DND-41 (cell line): ENCODE data around the gene GRIA1.

Experiments used
- ATAC-seq: fragments of 200-7000 bp; cut with Tn5 transposase; 3 replicates; pipeline ENCODE4 v1.9.1; 2021; ENCODE audit warnings: low read depth; ENCODE audit not compliant: insufficient read depth
- DNase-seq: peaks from one replicate; pipeline ENCODE4 v3.0.0-alpha.2; 2020
- H2AFZ ChIP-seq: 2 replicates; pipeline ENCODE4 v1.6.0; 2012; ENCODE audit warnings: low read depth, low read length
- H3K27ac ChIP-seq: 2 replicates; pipeline ENCODE4 v1.5.1; 2012; ENCODE audit warnings: low read length, inconsistent platforms
- H3K27me3 ChIP-seq: fragments of 200-600 bp; sonication (generic); 2 replicates; pipeline ENCODE4 v1.6.0; 2012; ENCODE audit warnings: low read length, mild to moderate bottlenecking, inconsistent platforms; ENCODE audit not compliant: insufficient read depth, poor library complexity
- H3K36me3 ChIP-seq: 2 replicates; pipeline ENCODE4 v1.5.1; 2012; ENCODE audit warnings: low read length, inconsistent platforms; ENCODE audit not compliant: insufficient read depth
- H3K4me1 ChIP-seq: 2 replicates; pipeline ENCODE4 v1.5.1; 2012; ENCODE audit warnings: mild to moderate bottlenecking, low read length; ENCODE audit not compliant: insufficient read depth
- H3K4me2 ChIP-seq: 2 replicates; pipeline ENCODE4 v1.6.0; 2012; ENCODE audit warnings: mild to moderate bottlenecking, moderate library complexity, low read length, inconsistent platforms; ENCODE audit not compliant: insufficient read depth
- H3K4me3 ChIP-seq, 2 experiments: fragments of 200-600 bp in 1 of 2; shearing (Covaris generic) in 1 of 2; 2 replicates each; pipeline ENCODE4 v1.5.1; 2012 to 2016; ENCODE audit warnings: inconsistent platforms in 2 of 2, low read length in 2 of 2, mild to moderate bottlenecking in 2 of 2, low read depth in 1 of 2, moderate library complexity in 1 of 2
- H3K79me2 ChIP-seq: 2 replicates; pipeline ENCODE4 v1.6.0; 2012; ENCODE audit warnings: low read length, inconsistent platforms; ENCODE audit not compliant: insufficient read depth
- H3K9ac ChIP-seq: 2 replicates; pipeline ENCODE4 v1.6.0; 2012; ENCODE audit warnings: low read depth, mild to moderate bottlenecking, inconsistent platforms, low read length, moderate library complexity
- H3K9me3 ChIP-seq: 2 replicates; pipeline ENCODE4 v1.5.1; 2012; ENCODE audit warnings: low read length, moderate library complexity, mild to moderate bottlenecking, inconsistent platforms; ENCODE audit not compliant: insufficient read depth, severe bottlenecking
- H4K20me1 ChIP-seq: 2 replicates; pipeline ENCODE4 v1.6.0; 2012; ENCODE audit warnings: low read length; ENCODE audit not compliant: insufficient read depth
- CTCF ChIP-seq: IDR thresholded peaks from 2 replicates; pipeline ENCODE4 v1.5.1; 2012; ENCODE audit warnings: borderline replicate concordance, low read length, moderate library complexity, mild to moderate bottlenecking; ENCODE audit not compliant: poor library complexity, severe bottlenecking; ENCODE audit errors: extremely low read depth
- EZH2 ChIP-seq: IDR thresholded peaks from 3 replicates; pipeline ENCODE4 v1.6.1; 2012; ENCODE audit warnings: borderline replicate concordance, low read depth, mild to moderate bottlenecking, moderate library complexity, low read length, inconsistent platforms; ENCODE audit not compliant: severe bottlenecking

The GRIA1 gene

GRCh38 chr5:153513156-153513555, 22.7 kb downstream of the GRIA1 start:
- Histone ChIP-seq H3K4me1 (no peaks in the 10 kb centered on the region), H3K4me2 (no peak overlapping the region), H3K27me3 (no peaks in the 10 kb centered on the region), H3K9ac (no peak overlapping the region), H4K20me1 (no peaks in the 10 kb centered on the region), H3K9me3 (peaks cover 2% of the 10 kb centered on the region), H2AFZ (no peak overlapping the region), H3K36me3 (no peaks in the 10 kb centered on the region), H3K27ac (no peak overlapping the region), H3K4me3 (no peak overlapping the region), H3K79me2 (no peaks in the 10 kb centered on the region)
- ATAC-seq (no peak), DNase-seq (no peak)
- TF ChIP-seq EZH2, result no peak
- TF ChIP-seq CTCF, result no peak

- no peak overlapping the region for H3K4me2 ChIP-seq
- no peaks in the 10 kb centered on the region for H3K79me2 ChIP-seq
- no peak overlapping the region for H2AFZ ChIP-seq
- H3K9ac ChIP-seq, result no peak overlapping the region
- H3K36me3 ChIP-seq, result no peaks in the 10 kb centered on the region
- H4K20me1 ChIP-seq, result no peaks in the 10 kb centered on the region
- TF ChIP-seq CTCF (no peak), EZH2 (no peak)
- ATAC-seq (no peak), DNase-seq (no peak)
- no peaks in the 10 kb centered on the region for H3K27me3 ChIP-seq
- H3K27ac ChIP-seq, result no peak overlapping the region
- peaks cover 2% of the 10 kb centered on the region for H3K9me3 ChIP-seq
- H3K4me3 ChIP-seq, result no peak overlapping the region
- H3K4me1 ChIP-seq, result no peaks in the 10 kb centered on the region
These were observed 24.8 kb downstream of the GRIA1 start for GRCh38 chr5:153515301-153515700.

- peaks cover 2% of the 10 kb centered on the region for H3K9me3 ChIP-seq
- no peaks in the 10 kb centered on the region for H3K36me3 ChIP-seq
- no peaks in the 10 kb centered on the region for H3K4me1 ChIP-seq
- no peak overlapping the region for H2AFZ ChIP-seq
- H3K27ac ChIP-seq, result no peak overlapping the region
- H3K4me2 ChIP-seq, result no peak overlapping the region
- ATAC-seq (no peak), DNase-seq (no peak)
- H4K20me1 ChIP-seq, result no peaks in the 10 kb centered on the region
- no peak overlapping the region for H3K4me3 ChIP-seq
- H3K79me2 ChIP-seq, result no peaks in the 10 kb centered on the region
- TF ChIP-seq EZH2, result no peak
- no peak for TF ChIP-seq CTCF
- no peaks in the 10 kb centered on the region for H3K27me3 ChIP-seq
- no peak overlapping the region for H3K9ac ChIP-seq
These were observed 26.2 kb downstream of the GRIA1 start for GRCh38 chr5:153516504-153517240.

GRCh38 chr5:153517241-153517611, 26.8 kb downstream of the GRIA1 start:
- TF ChIP-seq EZH2 (no peak), CTCF (no peak)

More at GRCh38 chr5:153517241-153517611, 26.8 kb downstream of the GRIA1 start:
- Histone ChIP-seq H3K27me3 (no peaks in the 10 kb centered on the region), H3K36me3 (no peaks in the 10 kb centered on the region), H3K4me2 (no peak overlapping the region), H3K4me3 (no peak overlapping the region), H3K79me2 (no peaks in the 10 kb centered on the region), H4K20me1 (no peaks in the 10 kb centered on the region), H3K27ac (no peak overlapping the region), H3K4me1 (no peaks in the 10 kb centered on the region), H3K9ac (no peak overlapping the region), H2AFZ (no peak overlapping the region), H3K9me3 (peaks cover 2% of the 10 kb centered on the region)
- ATAC-seq, result no peak
- DNase-seq, result no peak
